GM12873 (cell line): ENCODE measurements around the gene SARDH.

Experiments
- CTCF ChIP-seq: IDR thresholded peaks from 2 replicates; pipeline ENCODE4 v1.5.1; 2012; ENCODE audit warnings: low read depth, mild to moderate bottlenecking, moderate library complexity, low read length, control low read depth; ENCODE audit not compliant: insufficient read depth; ENCODE audit errors: missing control alignments

Gene SARDH

GRCh38 chr9:133627341-133627740 lies 110.8 kb downstream of the SARDH start:
- no peak for TF ChIP-seq CTCF

- TF ChIP-seq CTCF, result no peak
These were observed 115.6 kb downstream of the SARDH start for GRCh38 chr9:133622555-133622954.

GRCh38 chr9:133621725-133622267 lies 116.4 kb downstream of the SARDH start:
- no peak for TF ChIP-seq CTCF

- no peak for TF ChIP-seq CTCF
These were observed 118.4 kb downstream of the SARDH start for GRCh38 chr9:133619791-133620190.

GRCh38 chr9:133618726-133619125 lies 119.4 kb downstream of the SARDH start:
- no peak for TF ChIP-seq CTCF

- no peak for TF ChIP-seq CTCF
These were observed 121.3 kb downstream of the SARDH start for GRCh38 chr9:133616643-133617405.

GRCh38 chr9:133615606-133616188 lies 122.5 kb downstream of the SARDH start:
- no peak for TF ChIP-seq CTCF
